ENCODE data around the gene HSF4.

DNA sequence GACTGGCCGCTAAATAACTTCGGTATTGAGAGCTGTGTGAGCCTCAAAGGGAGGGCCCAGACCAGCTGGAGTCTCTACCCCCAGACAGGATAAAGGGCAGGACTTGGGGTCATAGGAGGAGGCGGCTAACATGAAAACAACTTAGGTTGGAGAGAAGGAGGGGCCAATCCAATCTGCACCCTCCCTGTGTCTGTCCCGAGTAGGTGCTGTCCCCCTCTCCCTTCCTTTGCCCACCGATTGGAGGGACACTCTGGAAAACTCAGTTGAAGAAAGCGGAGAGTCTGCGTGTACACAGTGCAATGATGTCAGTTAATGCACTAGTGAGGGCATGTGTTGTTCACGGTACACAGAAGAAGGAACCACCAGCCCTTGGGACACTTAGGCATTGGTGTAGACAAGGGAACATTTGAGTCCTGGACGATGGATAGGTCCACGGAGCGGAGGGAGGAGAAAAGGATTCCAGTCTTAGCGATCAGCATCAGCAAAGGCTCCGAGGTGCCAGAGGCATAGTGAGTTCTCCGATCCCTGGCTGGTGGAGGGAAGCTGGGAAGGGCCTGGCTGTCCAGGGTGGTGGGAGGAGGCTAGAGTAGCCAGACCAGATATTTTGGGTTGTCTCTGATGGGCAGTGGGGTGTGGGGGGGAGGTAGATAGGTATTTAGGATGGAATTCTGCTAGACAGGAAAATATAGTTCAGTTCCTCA, 6.6 kb downstream of the HSF4 start:
- TF ChIP-seq, protein P1, sequence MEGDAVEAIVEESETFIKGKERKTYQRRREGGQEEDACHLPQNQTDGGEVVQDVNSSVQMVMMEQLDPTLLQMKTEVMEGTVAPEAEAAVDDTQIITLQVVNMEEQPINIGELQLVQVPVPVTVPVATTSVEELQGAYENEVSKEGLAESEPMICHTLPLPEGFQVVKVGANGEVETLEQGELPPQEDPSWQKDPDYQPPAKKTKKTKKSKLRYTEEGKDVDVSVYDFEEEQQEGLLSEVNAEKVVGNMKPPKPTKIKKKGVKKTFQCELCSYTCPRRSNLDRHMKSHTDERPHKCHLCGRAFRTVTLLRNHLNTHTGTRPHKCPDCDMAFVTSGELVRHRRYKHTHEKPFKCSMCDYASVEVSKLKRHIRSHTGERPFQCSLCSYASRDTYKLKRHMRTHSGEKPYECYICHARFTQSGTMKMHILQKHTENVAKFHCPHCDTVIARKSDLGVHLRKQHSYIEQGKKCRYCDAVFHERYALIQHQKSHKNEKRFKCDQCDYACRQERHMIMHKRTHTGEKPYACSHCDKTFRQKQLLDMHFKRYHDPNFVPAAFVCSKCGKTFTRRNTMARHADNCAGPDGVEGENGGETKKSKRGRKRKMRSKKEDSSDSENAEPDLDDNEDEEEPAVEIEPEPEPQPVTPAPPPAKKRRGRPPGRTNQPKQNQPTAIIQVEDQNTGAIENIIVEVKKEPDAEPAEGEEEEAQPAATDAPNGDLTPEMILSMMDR (IDR thresholded peaks at IDR 0.05; ENCODE audit: insufficient read depth, low read length): no peak
- TF ChIP-seq, protein P2, sequence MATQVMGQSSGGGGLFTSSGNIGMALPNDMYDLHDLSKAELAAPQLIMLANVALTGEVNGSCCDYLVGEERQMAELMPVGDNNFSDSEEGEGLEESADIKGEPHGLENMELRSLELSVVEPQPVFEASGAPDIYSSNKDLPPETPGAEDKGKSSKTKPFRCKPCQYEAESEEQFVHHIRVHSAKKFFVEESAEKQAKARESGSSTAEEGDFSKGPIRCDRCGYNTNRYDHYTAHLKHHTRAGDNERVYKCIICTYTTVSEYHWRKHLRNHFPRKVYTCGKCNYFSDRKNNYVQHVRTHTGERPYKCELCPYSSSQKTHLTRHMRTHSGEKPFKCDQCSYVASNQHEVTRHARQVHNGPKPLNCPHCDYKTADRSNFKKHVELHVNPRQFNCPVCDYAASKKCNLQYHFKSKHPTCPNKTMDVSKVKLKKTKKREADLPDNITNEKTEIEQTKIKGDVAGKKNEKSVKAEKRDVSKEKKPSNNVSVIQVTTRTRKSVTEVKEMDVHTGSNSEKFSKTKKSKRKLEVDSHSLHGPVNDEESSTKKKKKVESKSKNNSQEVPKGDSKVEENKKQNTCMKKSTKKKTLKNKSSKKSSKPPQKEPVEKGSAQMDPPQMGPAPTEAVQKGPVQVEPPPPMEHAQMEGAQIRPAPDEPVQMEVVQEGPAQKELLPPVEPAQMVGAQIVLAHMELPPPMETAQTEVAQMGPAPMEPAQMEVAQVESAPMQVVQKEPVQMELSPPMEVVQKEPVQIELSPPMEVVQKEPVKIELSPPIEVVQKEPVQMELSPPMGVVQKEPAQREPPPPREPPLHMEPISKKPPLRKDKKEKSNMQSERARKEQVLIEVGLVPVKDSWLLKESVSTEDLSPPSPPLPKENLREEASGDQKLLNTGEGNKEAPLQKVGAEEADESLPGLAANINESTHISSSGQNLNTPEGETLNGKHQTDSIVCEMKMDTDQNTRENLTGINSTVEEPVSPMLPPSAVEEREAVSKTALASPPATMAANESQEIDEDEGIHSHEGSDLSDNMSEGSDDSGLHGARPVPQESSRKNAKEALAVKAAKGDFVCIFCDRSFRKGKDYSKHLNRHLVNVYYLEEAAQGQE (IDR thresholded peaks at IDR 0.05; ENCODE audit: insufficient replicate concordance, low read depth): no peak
- TF ChIP-seq SPI1 (IDR thresholded peaks at IDR 0.05; ENCODE audit: borderline replicate concordance, low read depth): no peak
- no peak for TF ChIP-seq POLR2AphosphoS5 (IDR thresholded peaks at IDR 0.05; ENCODE audit: low read depth)
- TF ChIP-seq GABPA (IDR thresholded peaks at IDR 0.05; ENCODE audit: low read depth): no peak
